HL-60 (cell line): Measurements from ENCODE around the gene PELI2.

ENCODE experiments used
- TF ChIP-seq, protein P1 (sequence below): IDR thresholded peaks from one replicate; pipeline ENCODE4 v1.5.1; 2011; ENCODE audit warnings: low read length, control low read depth, inconsistent platforms; ENCODE audit not compliant: insufficient read depth
- TF ChIP-seq, protein P2 (sequence below): IDR thresholded peaks from 2 replicates; pipeline ENCODE4 v1.6.1; 2012; ENCODE audit warnings: low read depth; ENCODE audit not compliant: insufficient replicate concordance

DNA sequence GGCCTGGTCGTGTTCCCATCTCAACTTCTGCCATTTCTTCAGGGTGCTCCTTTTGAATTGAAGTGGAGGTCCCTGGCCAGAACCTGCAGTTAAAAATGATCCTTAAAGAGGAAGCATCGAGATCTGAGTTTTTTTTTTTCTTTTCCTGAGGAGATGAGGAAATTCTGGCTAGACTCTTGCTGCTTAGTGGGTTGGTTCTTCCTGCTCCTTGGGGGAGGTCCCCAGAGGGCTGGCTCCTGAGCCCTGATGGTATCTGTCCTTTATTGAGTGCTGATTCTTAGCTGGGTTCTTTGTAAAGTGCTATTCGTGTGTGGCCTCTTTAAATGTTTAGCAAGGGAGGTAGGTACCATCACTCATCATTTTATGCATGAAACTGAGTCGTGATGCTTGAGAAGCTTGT is 11.7 kb downstream of the PELI2 start:
- TF ChIP-seq, protein P1, sequence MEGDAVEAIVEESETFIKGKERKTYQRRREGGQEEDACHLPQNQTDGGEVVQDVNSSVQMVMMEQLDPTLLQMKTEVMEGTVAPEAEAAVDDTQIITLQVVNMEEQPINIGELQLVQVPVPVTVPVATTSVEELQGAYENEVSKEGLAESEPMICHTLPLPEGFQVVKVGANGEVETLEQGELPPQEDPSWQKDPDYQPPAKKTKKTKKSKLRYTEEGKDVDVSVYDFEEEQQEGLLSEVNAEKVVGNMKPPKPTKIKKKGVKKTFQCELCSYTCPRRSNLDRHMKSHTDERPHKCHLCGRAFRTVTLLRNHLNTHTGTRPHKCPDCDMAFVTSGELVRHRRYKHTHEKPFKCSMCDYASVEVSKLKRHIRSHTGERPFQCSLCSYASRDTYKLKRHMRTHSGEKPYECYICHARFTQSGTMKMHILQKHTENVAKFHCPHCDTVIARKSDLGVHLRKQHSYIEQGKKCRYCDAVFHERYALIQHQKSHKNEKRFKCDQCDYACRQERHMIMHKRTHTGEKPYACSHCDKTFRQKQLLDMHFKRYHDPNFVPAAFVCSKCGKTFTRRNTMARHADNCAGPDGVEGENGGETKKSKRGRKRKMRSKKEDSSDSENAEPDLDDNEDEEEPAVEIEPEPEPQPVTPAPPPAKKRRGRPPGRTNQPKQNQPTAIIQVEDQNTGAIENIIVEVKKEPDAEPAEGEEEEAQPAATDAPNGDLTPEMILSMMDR = no peak
- TF ChIP-seq, protein P2, sequence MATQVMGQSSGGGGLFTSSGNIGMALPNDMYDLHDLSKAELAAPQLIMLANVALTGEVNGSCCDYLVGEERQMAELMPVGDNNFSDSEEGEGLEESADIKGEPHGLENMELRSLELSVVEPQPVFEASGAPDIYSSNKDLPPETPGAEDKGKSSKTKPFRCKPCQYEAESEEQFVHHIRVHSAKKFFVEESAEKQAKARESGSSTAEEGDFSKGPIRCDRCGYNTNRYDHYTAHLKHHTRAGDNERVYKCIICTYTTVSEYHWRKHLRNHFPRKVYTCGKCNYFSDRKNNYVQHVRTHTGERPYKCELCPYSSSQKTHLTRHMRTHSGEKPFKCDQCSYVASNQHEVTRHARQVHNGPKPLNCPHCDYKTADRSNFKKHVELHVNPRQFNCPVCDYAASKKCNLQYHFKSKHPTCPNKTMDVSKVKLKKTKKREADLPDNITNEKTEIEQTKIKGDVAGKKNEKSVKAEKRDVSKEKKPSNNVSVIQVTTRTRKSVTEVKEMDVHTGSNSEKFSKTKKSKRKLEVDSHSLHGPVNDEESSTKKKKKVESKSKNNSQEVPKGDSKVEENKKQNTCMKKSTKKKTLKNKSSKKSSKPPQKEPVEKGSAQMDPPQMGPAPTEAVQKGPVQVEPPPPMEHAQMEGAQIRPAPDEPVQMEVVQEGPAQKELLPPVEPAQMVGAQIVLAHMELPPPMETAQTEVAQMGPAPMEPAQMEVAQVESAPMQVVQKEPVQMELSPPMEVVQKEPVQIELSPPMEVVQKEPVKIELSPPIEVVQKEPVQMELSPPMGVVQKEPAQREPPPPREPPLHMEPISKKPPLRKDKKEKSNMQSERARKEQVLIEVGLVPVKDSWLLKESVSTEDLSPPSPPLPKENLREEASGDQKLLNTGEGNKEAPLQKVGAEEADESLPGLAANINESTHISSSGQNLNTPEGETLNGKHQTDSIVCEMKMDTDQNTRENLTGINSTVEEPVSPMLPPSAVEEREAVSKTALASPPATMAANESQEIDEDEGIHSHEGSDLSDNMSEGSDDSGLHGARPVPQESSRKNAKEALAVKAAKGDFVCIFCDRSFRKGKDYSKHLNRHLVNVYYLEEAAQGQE = peak; percentile 82
